ENCODE data around the gene CMYA5.

DNA sequence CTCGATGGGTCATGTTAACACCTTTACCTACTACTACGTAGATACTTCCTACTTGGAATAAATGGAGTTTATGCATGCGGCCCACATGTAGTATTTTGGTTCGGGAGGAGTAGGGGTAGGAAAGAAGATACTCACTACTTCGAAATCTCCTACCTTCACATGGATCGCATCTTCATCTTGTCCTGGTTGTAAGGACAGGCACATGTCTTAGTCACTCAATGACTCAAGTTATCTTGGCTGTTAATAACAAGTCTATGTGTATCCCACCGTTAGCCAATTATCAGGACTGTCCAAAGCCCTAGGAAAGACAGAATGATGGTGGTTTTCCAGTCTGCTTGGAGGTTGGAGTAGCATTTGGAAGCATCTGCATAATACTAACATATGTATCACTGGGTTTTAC lies 24.1 kb downstream of the CMYA5 start:
- TF ChIP-seq, protein P1, sequence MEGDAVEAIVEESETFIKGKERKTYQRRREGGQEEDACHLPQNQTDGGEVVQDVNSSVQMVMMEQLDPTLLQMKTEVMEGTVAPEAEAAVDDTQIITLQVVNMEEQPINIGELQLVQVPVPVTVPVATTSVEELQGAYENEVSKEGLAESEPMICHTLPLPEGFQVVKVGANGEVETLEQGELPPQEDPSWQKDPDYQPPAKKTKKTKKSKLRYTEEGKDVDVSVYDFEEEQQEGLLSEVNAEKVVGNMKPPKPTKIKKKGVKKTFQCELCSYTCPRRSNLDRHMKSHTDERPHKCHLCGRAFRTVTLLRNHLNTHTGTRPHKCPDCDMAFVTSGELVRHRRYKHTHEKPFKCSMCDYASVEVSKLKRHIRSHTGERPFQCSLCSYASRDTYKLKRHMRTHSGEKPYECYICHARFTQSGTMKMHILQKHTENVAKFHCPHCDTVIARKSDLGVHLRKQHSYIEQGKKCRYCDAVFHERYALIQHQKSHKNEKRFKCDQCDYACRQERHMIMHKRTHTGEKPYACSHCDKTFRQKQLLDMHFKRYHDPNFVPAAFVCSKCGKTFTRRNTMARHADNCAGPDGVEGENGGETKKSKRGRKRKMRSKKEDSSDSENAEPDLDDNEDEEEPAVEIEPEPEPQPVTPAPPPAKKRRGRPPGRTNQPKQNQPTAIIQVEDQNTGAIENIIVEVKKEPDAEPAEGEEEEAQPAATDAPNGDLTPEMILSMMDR (conservative IDR thresholded peaks at IDR 0.05; ENCODE audit: low read length): no peak
- TF ChIP-seq EZH2phosphoT487 (IDR thresholded peaks at IDR 0.05; ENCODE audit: borderline replicate concordance): no peak

Data from Loucy (cell line).